HepG2 (cell line): ENCODE results near the gene ATP6V0D1. TPM values are rescaled to one million over a fixed set of nuclear protein-coding genes. Genes with fewer than 3 reads are reported as not detected.

Source experiments
- ATF4 ChIP-seq, 2 experiments: fragments of 450-650 bp in 1 of 2; sonication (generic) in 1 of 2; formaldehyde crosslinking; IDR thresholded peaks; 2 replicates each; pipeline versions ENCODE4 v1.5.0 to v1.8.0; 2020 to 2022; ENCODE audit warnings: mild to moderate bottlenecking in 1 of 2, missing genetic modification reagents in 1 of 2
- JUNB ChIP-seq: sonication (generic); formaldehyde crosslinking; IDR thresholded peaks from 2 replicates; pipeline ENCODE4 v1.8.0; 2022; ENCODE audit warnings: missing genetic modification reagents, mild to moderate bottlenecking, borderline replicate concordance
- KMT2B ChIP-seq: IDR thresholded peaks from 2 replicates; pipeline ENCODE4 v1.6.1; 2016; ENCODE audit warnings: missing genetic modification reagents, missing compliant biosample characterization
- LRRFIP1 ChIP-seq: sonication (generic); formaldehyde crosslinking; conservative IDR thresholded peaks from 2 replicates; pipeline ENCODE4 v1.4.0; 2020; ENCODE audit warnings: missing genetic modification reagents
- MBNL3 ChIP-seq: fragments of 250-450 bp; sonication (Bioruptor Pico); conservative IDR thresholded peaks from 2 replicates; pipeline ENCODE4 v1.8.0; 2022; ENCODE audit warnings: mild to moderate bottlenecking, inconsistent platforms
- MLX ChIP-seq: IDR thresholded peaks from 2 replicates; pipeline ENCODE4 v1.6.1; 2016
- MTF1 ChIP-seq: sonication (generic); formaldehyde crosslinking; IDR thresholded peaks from 2 replicates; pipeline ENCODE4 v1.5.0; 2020; ENCODE audit warnings: missing genetic modification reagents
- MYC ChIP-seq: sonication (generic); formaldehyde crosslinking; IDR thresholded peaks from 2 replicates; pipeline ENCODE4 v1.9.0; 2021; ENCODE audit warnings: missing genetic modification reagents, borderline replicate concordance
- SKI ChIP-seq: fragments of 450-650 bp; IDR thresholded peaks from one replicate; pipeline ENCODE4 v1.6.1; 2018; ENCODE audit warnings: mild to moderate bottlenecking; ENCODE audit not compliant: partially characterized antibody
- SOX13 ChIP-seq, 3 experiments: fragments of 450-650 bp in 1 of 3; sonication (generic) in 1 of 3; formaldehyde crosslinking in 1 of 3; IDR thresholded peaks in 2 of 3; conservative IDR thresholded peaks in 1 of 3; 2 replicates each; pipeline versions ENCODE4 v1.5.0 to v1.6.1; 2016 to 2020; ENCODE audit warnings: antibody characterized with exemption in 1 of 3, mild to moderate bottlenecking in 1 of 3, missing compliant biosample characterization in 1 of 3, missing genetic modification reagents in 1 of 3, moderate library complexity in 1 of 3
- TCF7 ChIP-seq: sonication (generic); IDR thresholded peaks from 2 replicates; pipeline ENCODE4 v1.6.1; 2016; ENCODE audit warnings: antibody characterized with exemption, low read depth
- THAP9 ChIP-seq: sonication (generic); formaldehyde crosslinking; IDR thresholded peaks from 2 replicates; pipeline ENCODE4; 2020; ENCODE audit warnings: missing genetic modification reagents, mild to moderate bottlenecking, borderline replicate concordance
- ZBTB38 ChIP-seq: sonication (generic); formaldehyde crosslinking; IDR thresholded peaks from 2 replicates; pipeline ENCODE4 v1.5.1; 2020; ENCODE audit warnings: mild to moderate bottlenecking, missing genetic modification reagents
- ZNF609 ChIP-seq: sonication (generic); formaldehyde crosslinking; IDR thresholded peaks from 2 replicates; pipeline ENCODE4 v1.4.0; 2020; ENCODE audit warnings: mild to moderate bottlenecking, missing genetic modification reagents, borderline replicate concordance
- ZNF780A ChIP-seq: sonication (generic); formaldehyde crosslinking; IDR thresholded peaks from 2 replicates; pipeline ENCODE4 v1.8.0; 2022; ENCODE audit warnings: mild to moderate bottlenecking, missing genetic modification reagents, moderate library complexity
- ZNF879 ChIP-seq: sonication (generic); formaldehyde crosslinking; IDR thresholded peaks from 2 replicates; pipeline ENCODE4 v1.8.1; 2023; ENCODE audit warnings: missing genetic modification reagents
- polyA plus RNA-seq, 8 experiments: library from polyadenylated mRNA; depleted of rRNA in 3 of 8; stranded (reverse) in 7 of 8; unstranded in 1 of 8; fragments of >200 nt; fragmentation: Illumina TruSeq in 4 of 8; extraction: Trizol in 4 of 8; gene quantifications; 2 replicates each; pipeline versions ENCODE4 v1.2.1 to v1.2.3, GENCODE V29; 2011 to 2016; ENCODE audit warnings: low read depth in 4 of 8, missing spikeins in 1 of 8, mixed read lengths in 1 of 8; ENCODE audit not compliant: insufficient read depth in 1 of 8
- total RNA-seq, 5 experiments: library from RNA; depleted of rRNA; stranded (reverse); fragments of >200 nt; fragmentation: Illumina TruSeq; extraction: Trizol; gene quantifications; 2 replicates each; pipeline ENCODE4 v1.2.3, GENCODE V29; 2016; ENCODE audit warnings: low read depth in 1 of 5

ATP6V0D1 gene
- total and polyA plus RNA-seq, 2 of the 13 experiments (the other 11 are each of a cell fraction or from before 2014, with no cell fraction given): 51.1 to 61.3 TPM

- TF ChIP-seq JUNB (CRISPR knock-in tag): no peak
- peak; percentile 93; the same call in 1 of the 2 replicates for TF ChIP-seq THAP9 (CRISPR knock-in tag)
- no peak for TF ChIP-seq TCF7
- no peak for TF ChIP-seq ZNF879 (CRISPR knock-in tag)
- TF ChIP-seq SKI: peak; percentile 56
- TF ChIP-seq ZBTB38: peak; percentile 54; the same call in 1 of the 2 replicates
- no peak for TF ChIP-seq MBNL3 (CRISPR knock-in tag)
- peak; percentile 88 for TF ChIP-seq MYC (CRISPR knock-in tag)
- no peak for TF ChIP-seq ZNF780A (CRISPR knock-in tag)
- 0 out of 2 replicates have a peak, but pooled peaks have one; percentile 31 for TF ChIP-seq ZNF609 (CRISPR knock-in tag)
- TF ChIP-seq MLX (CRISPR knock-in tag): peak; percentile 87
- peak; percentile 21; the same call in 1 of the 2 replicates for TF ChIP-seq SOX13 (IDR thresholded peaks at IDR 0.05)
- TF ChIP-seq SOX13 (CRISPR knock-in tag; conservative IDR thresholded peaks at IDR 0.05 in 1 of 2, IDR thresholded peaks at IDR 0.05 in 1 of 2): peak in 1 of 2 experiments; percentile 42; a peak in 1 of 4 replicates
- no peak for TF ChIP-seq MTF1 (CRISPR knock-in tag)
- peak; percentile 92 for TF ChIP-seq KMT2B (CRISPR knock-in tag)
- no peak for TF ChIP-seq LRRFIP1 (CRISPR knock-in tag)
- TF ChIP-seq ATF4 (CRISPR knock-in tag; IDR thresholded peaks at IDR 0.05): no peak
These were observed at the start of gene ATP6V0D1 (continued) for GRCh38 chr16:67480833-67481560.
